HG03095 (cell line): ENCODE measurements around the gene FAM168A.

Source experiments
- ATAC-seq: cut with Tn5 transposase; IDR thresholded peaks from one replicate; pipeline ENCODE4 v1.9.1; 2021; ENCODE audit warnings: moderate library complexity; ENCODE audit not compliant: unreplicated experiment

The FAM168A gene

DNA sequence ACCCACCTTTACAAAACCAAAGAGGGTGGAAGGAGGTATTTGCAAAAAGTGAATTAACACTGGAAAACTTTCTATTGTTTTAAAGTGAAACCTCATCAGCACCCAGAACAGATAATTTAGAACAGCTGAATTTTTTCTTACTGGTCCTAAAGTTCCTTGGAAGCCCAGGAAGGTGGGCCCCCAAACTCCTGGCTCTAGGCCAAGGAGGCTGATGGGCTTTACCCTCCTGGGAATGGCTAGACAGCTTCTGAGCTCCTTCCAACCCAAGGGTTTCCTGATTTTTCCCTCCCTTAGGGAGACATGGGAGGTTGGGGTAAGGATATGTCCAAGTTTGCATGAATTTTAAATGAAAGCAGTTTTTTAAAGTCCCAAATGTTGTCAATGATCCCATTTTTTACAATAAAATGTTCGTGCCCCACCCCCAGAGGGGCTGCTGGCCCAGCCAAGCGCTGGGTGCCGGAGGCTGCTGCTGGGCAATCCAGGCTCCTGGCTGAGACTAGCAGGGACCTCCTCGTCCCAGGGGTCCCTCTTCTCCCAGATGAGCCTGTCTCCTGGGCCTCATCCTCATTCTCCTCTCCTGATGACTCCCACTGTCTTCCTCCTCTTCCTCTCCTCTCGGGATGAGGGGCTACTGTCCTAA is 193.3 kb downstream of the FAM168A start:
- no peak for ATAC-seq

DNA sequence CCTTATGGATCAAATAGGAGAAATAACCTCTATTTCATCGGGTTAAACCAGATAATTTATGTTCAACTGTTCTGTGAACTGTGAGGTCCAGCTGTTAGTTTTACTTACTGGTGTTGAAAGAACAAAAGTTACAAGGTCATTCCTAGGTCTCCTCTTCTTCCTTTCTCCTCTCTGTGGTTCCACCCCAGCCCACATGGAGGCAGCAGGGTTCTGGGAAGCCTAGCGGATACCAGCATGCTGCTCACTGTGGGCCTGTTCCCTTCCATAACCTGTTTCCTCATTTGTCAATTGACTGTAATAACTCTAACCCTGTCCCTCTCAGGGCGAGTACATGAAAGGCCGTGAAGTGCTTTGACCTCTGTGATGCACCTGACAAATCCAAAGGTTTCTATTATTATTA is 193.9 kb downstream of the FAM168A start:
- ATAC-seq = no peak

DNA sequence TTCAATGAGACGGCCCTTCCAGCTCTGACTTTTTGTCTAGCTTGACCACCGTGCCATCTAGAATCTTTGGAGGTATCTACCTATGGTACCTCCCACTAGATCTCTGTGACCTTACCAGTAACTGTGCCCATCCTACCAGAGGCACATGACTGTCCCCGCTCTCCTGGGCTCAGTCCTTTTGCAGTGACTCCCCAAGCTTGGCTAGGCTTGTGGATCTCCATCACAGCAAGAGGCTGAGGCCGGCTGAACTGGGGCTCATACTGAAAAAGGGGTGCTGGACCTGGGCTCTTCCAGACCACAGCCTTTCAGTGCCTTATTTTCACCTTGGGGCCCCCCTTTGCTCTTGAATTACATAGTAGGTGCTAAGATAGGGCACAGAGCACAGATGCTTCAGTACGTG is 194.4 kb downstream of the FAM168A start:
- ATAC-seq = no peak

DNA sequence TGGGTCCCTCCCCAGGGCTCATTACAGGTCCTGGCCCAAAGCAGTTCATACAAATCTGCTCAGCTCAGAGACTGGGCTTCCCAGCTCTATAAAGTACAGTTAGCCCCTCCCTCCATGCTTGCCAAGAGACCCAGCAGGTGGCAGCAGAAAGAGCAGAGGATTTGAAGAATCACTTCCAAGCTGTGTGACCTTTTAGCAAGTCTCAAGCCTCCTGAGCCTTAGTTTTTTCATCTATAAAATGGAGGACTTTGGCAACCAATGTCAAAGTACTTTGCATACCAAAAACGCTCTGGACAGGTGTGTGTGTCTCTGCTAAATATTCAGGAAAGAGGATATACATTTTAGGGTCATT is 195.1 kb downstream of the FAM168A start:
- no peak for ATAC-seq

DNA sequence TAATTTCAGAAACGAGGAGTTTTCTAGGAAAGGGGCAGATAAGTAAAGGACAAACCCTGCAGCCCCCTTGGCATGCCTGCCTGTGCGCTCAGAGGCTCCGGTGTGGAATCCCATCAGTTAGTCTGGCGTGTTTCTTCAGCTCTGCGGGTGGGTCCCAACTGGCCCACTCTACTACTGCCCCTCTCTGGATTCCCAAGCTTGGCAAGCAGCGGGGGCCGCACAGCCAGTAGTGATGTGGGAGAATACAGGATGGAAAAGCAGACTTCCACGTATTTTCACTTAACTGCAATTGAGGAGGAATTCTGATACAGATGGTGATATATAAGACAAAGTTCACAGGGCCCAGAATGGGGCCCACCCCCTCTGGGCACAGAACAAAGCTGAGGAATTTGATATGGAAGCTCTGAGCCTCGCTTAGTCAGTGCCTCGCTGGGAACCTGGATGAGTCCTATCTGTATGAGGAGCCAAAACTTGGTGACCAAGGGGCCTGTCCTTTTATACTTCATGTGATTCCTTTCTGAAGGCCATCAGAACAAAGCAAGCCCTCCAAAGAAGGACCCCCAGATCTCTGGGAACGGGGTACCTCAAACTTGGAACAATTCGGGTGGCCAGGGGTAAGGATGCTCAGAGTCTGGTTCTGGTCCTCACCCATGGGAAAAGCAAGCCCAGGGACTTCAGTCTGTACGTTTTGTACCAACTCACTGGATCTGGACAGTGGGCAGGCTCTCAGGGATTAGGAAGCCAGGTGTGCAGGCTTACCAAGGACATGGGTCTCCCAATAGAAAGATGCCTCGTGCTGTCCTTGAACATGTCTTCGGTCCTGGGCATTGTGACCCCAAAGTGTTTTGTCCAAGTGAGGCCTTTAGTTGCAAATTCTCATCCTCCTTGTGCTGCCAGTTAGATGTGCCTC is 195.7 kb downstream of the FAM168A start:
- no peak for ATAC-seq

DNA sequence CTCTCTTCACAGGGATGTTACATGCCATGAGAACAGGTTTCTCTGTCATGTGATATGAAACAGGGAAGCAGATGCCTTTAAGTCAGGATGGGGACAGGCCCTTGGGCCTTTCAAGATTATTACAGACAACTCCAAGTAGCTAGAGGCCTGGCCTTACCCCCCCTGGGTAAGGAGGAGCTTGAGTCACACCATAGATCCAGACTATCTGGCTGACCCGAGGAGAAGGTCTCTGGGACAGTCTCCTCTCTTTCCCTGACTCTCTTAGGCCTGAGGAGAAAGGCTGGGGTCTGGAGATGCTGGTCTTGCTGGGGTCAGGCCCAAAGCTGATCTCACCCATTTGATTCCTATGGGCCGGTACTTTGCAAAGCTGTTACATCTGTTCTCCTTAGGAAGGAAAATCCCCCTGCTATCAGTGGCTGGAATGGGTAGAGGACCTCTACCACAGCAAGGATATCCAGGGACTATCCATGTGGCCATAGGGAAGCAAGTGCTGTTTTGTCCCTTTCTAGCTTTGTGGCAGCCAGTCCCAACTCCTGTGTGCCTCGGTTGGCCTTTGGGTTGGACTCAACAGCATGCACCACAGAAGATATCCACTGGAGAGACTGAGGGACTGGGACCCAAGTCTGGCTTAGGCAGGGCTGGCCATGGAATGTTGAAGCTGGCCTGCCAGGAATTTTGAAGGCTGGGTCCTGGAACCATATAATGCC is 196.5 kb downstream of the FAM168A start:
- no peak for ATAC-seq

DNA sequence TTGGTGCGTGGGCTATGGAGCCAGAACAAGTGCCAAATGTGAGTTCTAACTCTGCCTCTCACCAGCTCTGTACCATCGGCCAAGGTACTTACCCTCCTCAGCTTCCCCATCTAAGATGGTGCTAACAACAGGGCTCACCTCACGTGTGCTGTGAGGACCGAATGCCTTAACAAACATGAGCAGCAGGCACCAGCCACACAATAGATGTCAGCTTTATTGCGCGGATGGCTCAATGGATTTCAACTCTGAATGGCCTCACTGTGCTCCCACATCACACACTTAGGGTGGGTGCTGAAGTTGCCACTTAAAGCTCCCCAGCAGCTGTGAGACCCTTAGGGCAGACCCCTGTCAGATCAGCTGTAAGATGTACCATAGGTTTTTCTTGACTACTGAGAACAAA is 197.6 kb downstream of the FAM168A start:
- no peak for ATAC-seq

DNA sequence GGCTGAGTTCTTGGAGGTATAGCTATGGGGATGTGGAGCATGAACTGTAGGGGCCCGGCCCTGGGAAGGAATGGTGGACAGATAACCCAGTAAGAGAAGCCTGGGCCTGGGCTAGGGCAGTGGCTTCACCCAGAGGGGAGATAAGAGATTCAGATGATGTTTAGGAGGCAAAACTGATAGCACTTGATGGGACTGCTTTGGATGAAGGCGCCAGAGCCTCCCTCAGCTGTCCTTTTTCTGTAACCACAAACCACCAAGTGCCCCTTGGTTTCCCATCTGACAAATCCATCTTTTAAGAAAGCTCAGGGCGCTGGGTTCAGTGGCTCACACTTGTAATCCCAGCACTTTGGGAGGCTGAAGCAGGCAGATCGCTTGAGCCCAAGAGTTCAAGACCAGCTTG is 198.3 kb downstream of the FAM168A start:
- ATAC-seq = no peak

DNA sequence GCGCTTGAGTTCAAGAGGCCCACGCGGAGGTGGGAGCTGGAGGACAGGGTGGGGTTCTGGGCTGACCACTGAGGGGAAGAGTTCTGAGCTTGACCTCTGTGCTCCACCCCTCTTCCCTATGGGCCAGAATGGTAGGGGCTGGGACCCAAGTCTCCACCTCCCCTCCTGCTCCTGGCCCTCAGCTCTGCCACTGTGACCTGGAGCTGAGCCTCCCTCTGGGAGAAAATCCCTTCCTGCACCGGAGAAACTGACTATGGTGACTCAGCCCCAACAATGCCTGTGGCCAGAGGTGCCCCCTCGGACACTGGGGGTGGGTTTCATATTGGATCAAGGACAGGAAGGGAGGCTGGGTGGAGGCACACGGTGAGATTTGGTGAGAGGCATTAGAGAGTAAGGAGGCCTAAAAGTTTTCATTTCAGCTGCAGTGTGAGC is 198.7 kb downstream of the FAM168A start:
- ATAC-seq = no peak

DNA sequence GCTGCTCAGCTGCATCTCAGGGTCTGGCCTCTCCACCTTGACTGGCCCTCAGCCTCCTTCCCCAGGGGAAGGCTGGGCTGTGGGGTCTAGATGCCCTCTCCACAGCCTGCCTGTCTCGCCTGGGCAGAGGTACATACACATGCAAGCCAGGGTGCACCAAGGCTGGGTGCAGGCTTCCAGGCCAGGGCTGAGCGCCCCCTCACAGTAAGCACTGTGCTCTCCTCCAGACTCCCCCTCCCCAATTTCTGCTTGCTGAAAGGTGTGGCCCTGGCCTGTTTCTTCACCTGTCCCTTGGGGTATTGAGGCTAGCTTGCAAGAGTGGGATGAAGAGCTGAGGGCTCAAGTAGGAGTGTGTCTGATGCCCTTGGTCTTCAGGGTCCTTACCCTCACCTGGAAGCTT is 199.2 kb downstream of the FAM168A start:
- no peak for ATAC-seq

DNA sequence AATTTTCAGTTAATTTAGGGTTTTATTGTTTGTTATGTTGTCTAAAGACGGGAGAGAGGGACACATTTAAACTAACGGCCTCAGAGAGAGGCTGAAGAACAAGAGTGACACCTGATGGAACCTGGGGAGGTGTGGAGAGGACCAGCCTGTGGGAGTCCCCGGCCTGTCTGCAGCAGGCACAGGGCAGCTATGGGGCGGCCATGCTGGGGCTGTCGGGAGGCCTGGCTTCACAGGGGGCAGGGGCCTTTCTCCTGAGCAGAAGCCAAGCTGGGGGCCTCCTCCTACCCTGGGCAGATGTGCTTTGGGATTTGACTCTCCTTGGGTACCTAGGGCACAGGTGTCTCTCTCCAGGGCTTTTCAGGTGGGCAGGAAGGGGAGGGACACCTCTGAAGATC is 199.8 kb downstream of the FAM168A start:
- no peak for ATAC-seq

DNA sequence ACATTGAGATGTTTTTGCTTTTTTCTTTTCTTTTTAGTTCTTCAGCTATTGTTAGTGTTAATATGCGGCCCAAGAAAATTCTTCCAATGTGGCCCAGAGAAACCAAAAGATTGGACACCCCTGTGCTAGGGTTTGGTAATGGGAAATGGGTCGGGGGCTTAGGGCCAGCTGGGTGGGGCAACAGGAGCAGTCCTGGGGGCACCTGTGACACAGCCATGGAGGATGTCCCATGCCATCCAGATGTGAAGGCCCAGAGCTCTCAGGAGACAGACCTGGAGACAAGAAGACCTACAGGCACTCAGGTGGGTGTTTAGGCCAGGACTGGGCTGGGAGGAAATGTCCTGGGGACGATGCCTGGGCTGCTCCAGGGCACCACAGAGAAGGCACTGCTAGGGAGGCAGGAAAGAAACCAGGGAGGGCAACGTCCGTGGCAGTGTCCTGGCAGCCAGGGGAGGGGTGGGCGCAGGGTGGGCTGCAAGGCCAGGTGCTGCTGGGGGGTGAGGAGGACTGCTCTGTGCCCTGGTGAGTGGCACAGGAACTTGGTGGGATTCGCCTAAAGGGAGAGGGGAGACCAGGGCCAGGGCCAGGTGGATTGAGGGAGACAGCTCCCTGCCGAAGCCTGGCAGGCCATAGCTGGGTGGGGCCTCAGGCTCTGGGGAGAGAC is 200.3 kb downstream of the FAM168A start:
- no peak for ATAC-seq

DNA sequence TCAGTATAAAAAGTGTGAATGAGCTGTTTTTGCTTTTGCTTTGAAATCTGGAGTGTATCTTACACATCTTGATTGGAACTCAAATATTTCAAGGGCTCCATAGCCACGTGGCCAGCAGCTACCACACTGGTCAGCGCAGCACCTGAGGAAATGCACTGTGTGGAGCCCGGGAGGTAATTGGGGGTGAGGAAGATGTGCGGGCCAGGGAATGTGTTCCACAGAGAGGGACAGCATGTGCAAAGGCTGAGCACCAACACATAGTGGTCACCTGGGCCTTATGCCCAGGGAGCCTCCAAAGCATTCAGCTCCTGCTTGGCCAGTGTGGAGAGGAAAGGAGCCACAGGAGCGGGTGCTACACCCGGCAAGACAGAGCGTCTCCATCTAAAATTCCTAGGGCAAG is 200.9 kb downstream of the FAM168A start:
- no peak for ATAC-seq

DNA sequence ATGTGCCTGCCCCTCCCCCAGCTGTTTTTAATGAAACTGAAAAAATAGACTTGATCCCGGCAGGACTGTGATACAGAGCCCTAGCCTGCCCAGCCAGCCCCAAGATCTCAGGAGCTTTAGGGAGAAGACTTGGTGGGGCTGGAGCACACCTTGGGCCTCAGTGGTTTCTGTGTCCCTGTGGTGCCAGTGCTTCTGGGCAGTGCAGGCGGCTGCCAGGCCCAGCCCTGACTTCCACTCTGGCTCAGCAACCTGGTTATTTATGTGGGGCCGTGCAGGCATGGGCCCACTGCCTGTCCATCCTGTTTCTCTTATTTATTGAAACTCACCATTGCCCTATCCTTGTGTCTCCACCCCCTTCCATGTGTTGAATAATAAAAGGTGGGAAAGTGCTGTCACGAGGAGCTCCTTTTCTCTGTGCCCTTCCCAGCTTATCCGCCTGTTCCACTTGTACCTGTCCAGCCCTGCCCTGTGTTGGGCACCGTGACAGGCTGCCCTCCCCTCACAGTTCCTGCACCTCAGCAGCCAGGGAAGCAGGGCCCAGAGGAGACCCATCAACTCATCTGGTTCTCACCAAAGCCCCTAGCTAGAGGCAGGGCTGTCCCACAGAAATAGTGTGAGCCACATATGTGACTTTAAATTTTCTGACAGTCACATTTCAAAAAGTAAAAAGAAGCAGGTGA is 201.5 kb downstream of the FAM168A start:
- ATAC-seq = no peak

DNA sequence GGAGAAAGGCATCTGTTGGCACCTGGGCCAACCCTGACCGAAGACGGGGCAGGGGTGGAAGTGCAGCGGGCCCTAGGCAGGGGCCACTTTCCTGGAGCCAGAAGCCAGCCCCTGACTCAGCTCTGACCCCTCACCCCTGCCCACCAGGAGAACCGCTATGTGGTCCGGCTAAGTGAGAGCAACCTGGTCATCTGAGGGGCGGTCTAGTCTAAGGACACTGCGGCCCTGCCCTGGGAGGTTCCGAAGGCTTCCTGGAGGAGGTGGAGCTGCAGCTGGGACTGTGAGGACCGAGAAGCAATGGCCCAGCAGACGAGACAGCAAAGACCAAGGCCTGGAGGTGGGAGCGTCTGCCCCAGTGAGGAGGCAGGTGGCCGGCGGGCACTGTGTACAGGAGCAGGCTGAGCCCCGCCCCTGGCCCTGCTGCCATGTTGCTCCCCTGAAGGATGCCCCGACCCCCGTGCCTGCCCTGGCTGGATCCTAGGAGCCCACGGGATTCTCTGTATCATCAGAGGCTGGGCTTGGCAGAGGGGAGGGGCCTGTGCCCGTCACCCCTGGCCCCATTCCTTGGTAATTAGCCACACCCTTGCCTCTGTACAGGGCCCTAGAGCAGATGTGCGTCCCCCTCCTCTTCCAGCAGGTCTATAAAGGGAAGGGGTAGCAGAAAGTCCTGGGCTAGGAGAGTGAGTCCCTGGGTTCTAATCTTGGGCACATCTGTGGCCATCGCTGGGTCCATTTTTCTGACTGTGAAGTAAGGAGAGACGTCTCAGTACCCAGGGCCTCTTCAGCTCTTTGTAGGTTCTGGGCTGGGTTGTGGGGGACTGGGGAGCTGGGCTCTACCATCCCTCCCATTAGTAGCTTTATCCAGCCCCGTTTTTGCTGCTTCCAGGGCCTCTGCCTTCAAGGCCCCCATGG is 202.4 kb downstream of the FAM168A start:
- no peak for ATAC-seq

DNA sequence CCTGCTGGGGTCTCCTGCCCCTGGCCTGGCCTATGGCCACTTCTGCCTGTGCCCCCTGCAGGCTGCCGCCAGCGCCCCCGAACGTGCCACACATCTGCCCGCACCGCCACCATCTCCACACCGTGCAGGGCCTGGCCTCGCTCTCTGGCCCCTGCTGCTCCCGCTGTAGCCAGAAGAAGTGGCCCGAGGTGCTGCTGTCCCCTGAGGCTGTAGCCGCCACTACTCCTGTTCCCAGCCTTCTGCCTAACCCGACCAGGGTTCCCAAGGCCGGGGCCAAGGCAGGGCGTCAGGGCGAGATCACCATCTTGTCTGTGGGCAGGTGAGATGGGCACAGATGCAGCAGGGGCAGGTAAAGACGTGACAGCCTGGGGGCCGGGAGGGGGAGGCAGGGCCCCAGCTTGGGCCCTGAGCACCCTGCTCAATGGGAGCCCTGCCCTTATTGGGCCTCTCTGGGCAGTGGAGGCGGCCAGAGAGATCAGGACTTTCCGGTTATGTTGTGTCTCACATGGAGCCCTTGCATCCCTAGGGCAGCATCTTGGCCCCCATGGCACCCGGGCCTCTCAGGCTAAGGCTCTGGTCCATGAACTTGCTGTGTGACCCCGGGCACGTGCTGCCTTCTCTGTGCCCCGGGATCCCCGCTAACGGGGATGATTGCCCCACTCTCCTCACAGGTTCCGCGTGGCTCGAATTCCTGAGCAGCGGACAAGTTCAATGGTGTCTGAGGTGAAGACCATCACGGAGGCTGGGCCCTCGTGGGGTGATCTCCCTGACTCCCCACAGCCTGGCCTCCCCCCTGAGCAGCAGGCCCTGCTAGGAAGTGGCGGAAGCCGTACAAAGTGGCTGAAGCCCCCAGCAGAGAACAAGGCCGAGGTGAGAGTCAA is 203.3 kb downstream of the FAM168A start:
- ATAC-seq = no peak

DNA sequence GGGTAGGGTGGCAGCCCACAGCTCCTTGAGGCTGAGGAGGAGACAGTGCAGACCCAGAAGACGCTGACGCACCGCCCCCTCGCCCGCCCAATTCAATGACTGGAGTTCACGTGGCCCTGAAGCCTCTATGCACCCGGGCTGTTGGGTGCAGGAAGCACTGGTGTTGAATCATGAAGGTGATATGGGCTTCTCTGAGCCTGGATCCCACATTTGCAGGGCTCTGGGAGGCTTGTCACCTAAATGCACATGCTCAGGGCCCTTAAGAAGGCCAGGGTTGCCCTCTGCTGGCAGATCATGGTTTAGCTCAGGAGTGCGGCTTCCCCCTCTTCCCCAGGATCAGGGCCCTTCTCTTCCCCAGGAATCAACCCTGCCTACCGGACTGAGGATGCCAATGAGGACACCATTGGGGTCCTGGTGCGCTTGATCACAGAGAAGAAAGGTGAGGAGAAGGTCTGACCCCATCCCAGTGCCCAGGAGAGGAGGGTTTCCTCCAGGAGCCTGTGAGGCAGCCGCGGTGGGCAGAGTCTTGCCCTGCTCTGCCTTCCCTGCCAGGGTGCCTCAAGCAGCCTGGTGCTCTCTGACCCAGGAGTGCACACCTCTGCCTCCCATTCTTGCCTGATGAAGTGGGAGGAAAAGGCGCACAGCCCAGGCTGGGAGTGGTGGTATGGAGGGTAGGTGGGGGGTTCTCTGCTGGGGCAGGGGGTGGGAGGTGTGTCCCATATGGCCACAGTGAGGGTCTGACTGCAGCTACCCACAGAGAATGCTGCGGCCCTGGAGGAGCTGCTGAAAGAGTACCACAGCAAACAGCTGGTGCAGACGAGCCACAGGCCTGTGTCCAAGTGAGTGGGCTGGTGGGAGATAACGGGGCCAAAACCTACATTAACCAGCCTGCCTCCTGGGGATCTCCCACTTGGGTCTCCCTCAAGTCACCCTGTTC is 204.2 kb downstream of the FAM168A start:
- ATAC-seq = no peak

DNA sequence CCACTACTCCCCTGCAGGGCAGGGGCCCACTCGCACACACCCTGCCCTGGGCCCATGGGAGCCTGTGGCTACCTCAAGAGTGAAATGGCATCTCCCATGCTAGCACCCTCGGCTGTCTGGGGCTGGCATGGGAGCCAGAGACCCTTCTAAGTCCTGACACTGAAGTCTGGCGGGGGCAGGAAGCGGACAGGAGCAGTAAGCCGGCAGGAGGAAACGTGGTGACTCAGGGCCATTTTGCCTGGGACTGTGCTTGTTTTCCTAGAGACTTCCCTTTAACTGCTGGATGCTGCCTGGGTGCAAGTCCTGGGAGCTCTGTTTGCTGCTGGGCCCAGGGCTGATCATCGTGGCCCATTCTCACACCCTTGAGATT is 204.9 kb downstream of the FAM168A start:
- ATAC-seq = no peak
